IMR-90 (cell line): ENCODE data around the gene UGT2A2. TPM values are rescaled to one million over a fixed set of nuclear protein-coding genes. Genes with fewer than 3 reads are reported as not detected.

Source experiments
- ATAC-seq: fragments of 200-7000 bp; cut with Tn5 transposase; 2 replicates; pipeline ENCODE4 v1.9.1; 2020; ENCODE audit warnings: low read depth, mild to moderate bottlenecking, moderate library complexity
- BruUV-seq: library from RNA; stranded (reverse); fragments of 400-500 nt; replicated peaks from 2 replicates; lab custom pipeline; 2021; lab: Mats Ljungman, UMichigan
- CTCF ChIA-PET: fragments of 300-600 bp; formaldehyde crosslinking; extraction: SDS; loops from one replicate; lab custom pipeline; 2021; ENCODE audit warnings: antibody characterized with exemption; lab: Yijun Ruan, JAX
- POLR2A ChIA-PET: fragments of 300-600 bp; sonication (Branson Sonifier 250); formaldehyde crosslinking; loops from one replicate; lab custom pipeline; 2022; ENCODE audit warnings: antibody characterized with exemption; ENCODE audit not compliant: unreplicated experiment; lab: Charles Lee
- DNase-seq: peaks from one replicate; pipeline ENCODE4 v3.0.0; 2013
- H2AFZ ChIP-seq: replicated peaks from 2 replicates; pipeline ENCODE3; 2013; ENCODE audit warnings: low read length, mild to moderate bottlenecking; ENCODE audit not compliant: poor library complexity
- H2AK5ac ChIP-seq: 2 replicates; pipeline ENCODE4 v1.6.1; 2013; ENCODE audit warnings: low read depth, low read length, inconsistent platforms
- H2AK9ac ChIP-seq: replicated peaks from 2 replicates; pipeline ENCODE3; 2013; ENCODE audit warnings: mild to moderate bottlenecking, low read depth, low read length, moderate library complexity; ENCODE audit not compliant: poor library complexity
- H2BK120ac ChIP-seq: 2 replicates; pipeline ENCODE4 v1.6.1; 2013; ENCODE audit warnings: low read depth, low read length, inconsistent platforms
- H2BK15ac ChIP-seq: 3 replicates; pipeline ENCODE4 v1.6.1; 2013; ENCODE audit warnings: low read depth, low read length, inconsistent platforms
- H2BK20ac ChIP-seq: 2 replicates; pipeline ENCODE4 v1.6.1; 2013; ENCODE audit warnings: low read depth, mild to moderate bottlenecking, inconsistent platforms, low read length, moderate library complexity
- H2BK5ac ChIP-seq: 2 replicates; pipeline ENCODE4 v1.6.1; 2013; ENCODE audit warnings: mild to moderate bottlenecking, low read depth, low read length, inconsistent platforms; ENCODE audit not compliant: poor library complexity, severe bottlenecking
- H3K14ac ChIP-seq: replicated peaks from 2 replicates; pipeline ENCODE4 v1.6.1; 2013; ENCODE audit warnings: low read depth, low read length, inconsistent platforms
- H3K18ac ChIP-seq: 2 replicates; pipeline ENCODE4 v1.6.1; 2013; ENCODE audit warnings: low read depth, low read length, control low read depth
- H3K23ac ChIP-seq: 2 replicates; pipeline ENCODE4 v1.6.1; 2013; ENCODE audit warnings: low read depth, low read length, inconsistent platforms
- H3K27ac ChIP-seq: 2 replicates; pipeline ENCODE4 v1.5.1; 2013; ENCODE audit warnings: mild to moderate bottlenecking, control low read depth, low read length; ENCODE audit not compliant: insufficient read depth
- H3K27me3 ChIP-seq: 2 replicates; pipeline ENCODE4 v1.6.1; 2013; ENCODE audit warnings: low read length; ENCODE audit not compliant: control insufficient read depth, insufficient read depth
- H3K36me3 ChIP-seq: 2 replicates; pipeline ENCODE4 v1.6.1; 2013; ENCODE audit warnings: low read length, mixed read lengths; ENCODE audit not compliant: control insufficient read depth, insufficient read depth
- H3K4ac ChIP-seq: 2 replicates; pipeline ENCODE4 v1.6.1; 2013; ENCODE audit warnings: low read depth, low read length, inconsistent platforms
- H3K4me1 ChIP-seq: 2 replicates; pipeline ENCODE4 v1.6.1; 2013; ENCODE audit warnings: low read length, mixed read lengths; ENCODE audit not compliant: control insufficient read depth, insufficient read depth
- H3K4me2 ChIP-seq: 2 replicates; pipeline ENCODE4 v1.6.1; 2013; ENCODE audit warnings: low read depth, mild to moderate bottlenecking, control low read depth, low read length, moderate library complexity
- H3K4me3 ChIP-seq: 2 replicates; pipeline ENCODE4 v1.5.1; 2013; ENCODE audit warnings: low read depth, mild to moderate bottlenecking, control low read depth, low read length, moderate library complexity; ENCODE audit not compliant: insufficient read depth
- H3K56ac ChIP-seq: 2 replicates; pipeline ENCODE4 v1.6.1; 2013; ENCODE audit warnings: low read length, inconsistent platforms; ENCODE audit not compliant: insufficient read depth; ENCODE audit errors: extremely low read depth
- H3K79me1 ChIP-seq, 2 experiments: 2 replicates each; pipeline ENCODE4 v1.6.1; 2013; ENCODE audit warnings: low read length in 2 of 2, inconsistent platforms in 1 of 2, low read depth in 1 of 2
- H3K9ac ChIP-seq: 2 replicates; pipeline ENCODE4 v1.6.1; 2013; ENCODE audit warnings: low read depth, low read length, control low read depth
- H3K9me1 ChIP-seq: 2 replicates; pipeline ENCODE4 v1.6.1; 2013; ENCODE audit warnings: low read length, inconsistent platforms; ENCODE audit not compliant: insufficient read depth
- H3K9me3 ChIP-seq: 2 replicates; pipeline ENCODE4 v1.6.1; 2013; ENCODE audit warnings: low read length; ENCODE audit not compliant: control insufficient read depth, insufficient read depth
- H4K20me1 ChIP-seq: 2 replicates; pipeline ENCODE4 v1.6.1; 2013; ENCODE audit warnings: low read length, inconsistent platforms; ENCODE audit not compliant: insufficient read depth
- H4K5ac ChIP-seq: 2 replicates; pipeline ENCODE4 v1.6.1; 2013; ENCODE audit warnings: mild to moderate bottlenecking, low read depth, low read length, control low read depth
- H4K8ac ChIP-seq, 2 experiments: 2 replicates each; pipeline ENCODE4 v1.6.1; 2013; ENCODE audit warnings: low read depth in 2 of 2, low read length in 2 of 2, control low read depth in 1 of 2, inconsistent platforms in 1 of 2
- H4K91ac ChIP-seq: 2 replicates; pipeline ENCODE4 v1.6.1; 2013; ENCODE audit warnings: low read depth, low read length, inconsistent platforms; ENCODE audit not compliant: insufficient read depth
- CEBPB ChIP-seq: IDR thresholded peaks from 2 replicates; pipeline ENCODE4 v1.6.1; 2012; ENCODE audit warnings: low read depth, low read length, improper control_type of control experiment
- CHD1 ChIP-seq: IDR thresholded peaks from 2 replicates; pipeline ENCODE4 v1.6.1; 2012; ENCODE audit warnings: low read depth, low read length, improper control_type of control experiment
- MAFK ChIP-seq: IDR thresholded peaks from 2 replicates; pipeline ENCODE4 v1.6.1; 2012; ENCODE audit warnings: low read depth, low read length, improper control_type of control experiment
- MXI1 ChIP-seq: IDR thresholded peaks from 2 replicates; pipeline ENCODE4 v1.6.1; 2012; ENCODE audit warnings: low read depth, mild to moderate bottlenecking, low read length, moderate library complexity, borderline replicate concordance
- NFE2L2 ChIP-seq: fragments of 150-350 bp; IDR thresholded peaks from 2 replicates; pipeline ENCODE4 v1.6.1; 2016; ENCODE audit warnings: low read depth, mild to moderate bottlenecking, low read length
- POLR2A ChIP-seq: IDR thresholded peaks from 2 replicates; pipeline ENCODE4 v1.6.1; 2012; ENCODE audit warnings: mild to moderate bottlenecking, low read depth, low read length
- RAD21 ChIP-seq: IDR thresholded peaks from 2 replicates; pipeline ENCODE4 v1.6.1; 2012; ENCODE audit warnings: low read length, improper control_type of control experiment
- RCOR1 ChIP-seq: IDR thresholded peaks from 2 replicates; pipeline ENCODE4 v1.6.1; 2012; ENCODE audit warnings: mild to moderate bottlenecking, low read length, improper control_type of control experiment; ENCODE audit not compliant: insufficient replicate concordance
- RFX5 ChIP-seq: IDR thresholded peaks from 2 replicates; pipeline ENCODE4 v1.8.0; 2012; ENCODE audit warnings: low read depth, mild to moderate bottlenecking, low read length, moderate library complexity
- SMC3 ChIP-seq: fragments of 150-350 bp; IDR thresholded peaks from 2 replicates; pipeline ENCODE4 v1.6.1; 2016; ENCODE audit warnings: low read depth, mild to moderate bottlenecking, antibody characterized with exemption, low read length, moderate library complexity
- USF2 ChIP-seq: fragments of 150-350 bp; IDR thresholded peaks from 2 replicates; pipeline ENCODE4 v1.6.1; 2017; ENCODE audit warnings: mild to moderate bottlenecking, antibody characterized with exemption, low read length, low read depth
- WGBS, 2 experiments: methylation state at CpG; one replicate each; pipeline versions ENCODE4 v1.1.5 to v1.1.7; 2013; ENCODE audit warnings: missing lambda C conversion rate in 2 of 2; ENCODE audit not compliant: insufficient read length in 1 of 2; ENCODE audit errors: extremely low coverage in 2 of 2; 5-methylcytosine and 5-hydroxymethylcytosine counted together
- dilution Hi-C: fragments of 300-500 bp; cut with HindIII; formaldehyde crosslinking; loops from one replicate; pipeline ENCODE4 v1.14.3; 2018; ENCODE audit warnings: low sequenced_read_pairs; ENCODE audit not compliant: unreplicated experiment
- in situ Hi-C: fragments of 300-500 bp; cut with MboI; formaldehyde crosslinking; loops from 3 replicates; pipeline ENCODE4 v1.14.3; 2019; ENCODE audit warnings: low sequenced_read_pairs, inconsistent platforms, mixed read lengths
- intact Hi-C: fragments of 100-400 bp; cut with micrococcal nuclease; formaldehyde crosslinking; loops from 2 replicates; pipeline ENCODE4 v1.10.0; 2022
- polyA plus RNA-seq, 3 experiments: library from polyadenylated mRNA; depleted of rRNA; stranded (reverse); fragments of >200 nt; gene quantifications; 2 replicates each; pipeline ENCODE4 v1.2.3, GENCODE V29; 2012; ENCODE audit warnings: low replicate concordance in 1 of 3
- total RNA-seq: library from RNA; depleted of rRNA; stranded (reverse); fragments of >200 nt; gene quantifications from 2 replicates; pipeline ENCODE4 v1.2.3, GENCODE V29; 2012
- TF ChIP-seq, protein P1 (sequence below): fragments of 150-350 bp; IDR thresholded peaks from 2 replicates; pipeline ENCODE4 v1.6.1; 2016; ENCODE audit warnings: low read depth, mild to moderate bottlenecking, low read length, moderate library complexity, borderline replicate concordance

The UGT2A2 gene
- total and polyA plus RNA-seq, 2 of the 4 experiments (the other 2 are of a cell fraction) = not detected

- TF ChIP-seq SMC3 (no peak), RCOR1 (no peak), NFE2L2 (no peak), POLR2A (no peak), RAD21 (no peak), MAFK (no peak), CEBPB (no peak), CHD1 (no peak), RFX5 (no peak), MXI1 (no peak), USF2 (no peak)
- TF ChIP-seq, protein P1, sequence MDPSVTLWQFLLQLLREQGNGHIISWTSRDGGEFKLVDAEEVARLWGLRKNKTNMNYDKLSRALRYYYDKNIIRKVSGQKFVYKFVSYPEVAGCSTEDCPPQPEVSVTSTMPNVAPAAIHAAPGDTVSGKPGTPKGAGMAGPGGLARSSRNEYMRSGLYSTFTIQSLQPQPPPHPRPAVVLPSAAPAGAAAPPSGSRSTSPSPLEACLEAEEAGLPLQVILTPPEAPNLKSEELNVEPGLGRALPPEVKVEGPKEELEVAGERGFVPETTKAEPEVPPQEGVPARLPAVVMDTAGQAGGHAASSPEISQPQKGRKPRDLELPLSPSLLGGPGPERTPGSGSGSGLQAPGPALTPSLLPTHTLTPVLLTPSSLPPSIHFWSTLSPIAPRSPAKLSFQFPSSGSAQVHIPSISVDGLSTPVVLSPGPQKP = no peak
- DNase-seq = no peak
- Histone ChIP-seq H4K20me1 (no peaks in the 10 kb centered on the region), H3K4me2 (no peak overlapping the region), H3K9ac (no peak overlapping the region), H2AFZ (no peak overlapping the region), H2AK9ac (no peak overlapping the region), H3K36me3 (no peaks in the 10 kb centered on the region), H3K4ac (no peak overlapping the region), H3K27me3 (no peaks in the 10 kb centered on the region), H4K8ac (no peak overlapping the region), H3K4me1 (no peaks in the 10 kb centered on the region), H4K5ac (no peak overlapping the region), H2BK20ac (no peak overlapping the region), H3K23ac (no peak overlapping the region), H3K9me3 (no peaks in the 10 kb centered on the region), H2BK120ac (no peak overlapping the region), H2AK5ac (no peak overlapping the region), H2BK5ac (no peak overlapping the region), H2BK15ac (no peak overlapping the region), H4K91ac (no peak overlapping the region), H3K18ac (no peak overlapping the region), H3K9me1 (no peaks in the 10 kb centered on the region), H3K27ac (no peak overlapping the region), H3K79me1 (no peaks in the 10 kb centered on the region), H3K56ac (no peak overlapping the region), H3K4me3 (no peak overlapping the region), H3K14ac (no peak overlapping the region)
- ChIA-PET CTCF (interaction anchor here (0.6 kb wide), 1 partner anchor 9 kb away, joined by 3 read pairs; no protein-coding TSS in a partner anchor), POLR2A (no interaction called here)
- WGBS, 2 experiments = no CpG with 5 or more reads among the region's 2 CpGs
- in situ Hi-C loops = no loop called here
- BruUV-seq = no TSS peak
- no peak for ATAC-seq
- intact Hi-C loops = no loop called here
- dilution Hi-C loops = no loop called here
Observed at GRCh38 chr4:69563424-69563823, 76.0 kb downstream of the UGT2A2 start.
